NCI-H2081 (cell line): ENCODE measurements around the gene DIPK1A.
A peak's percentile ranks its signal among the peaks of the same experiment; 100 is the strongest.

Experiments used
- DNase-seq, 2 experiments: peaks; one replicate each; lab custom pipeline; 2025; lab: John Stamatoyannopoulos, UW

DIPK1A gene

GRCh38 chr1:92839442-92839841, 121.8 kb downstream of the DIPK1A start:
- no peak for DNase-seq

- DNase-seq: no peak
Measured at GRCh38 chr1:92838519-92838918, 122.7 kb downstream of the DIPK1A start.

- no peak for DNase-seq
Measured at GRCh38 chr1:92837062-92837461, 124.2 kb downstream of the DIPK1A start.

- DNase-seq: no peak
Measured at GRCh38 chr1:92834617-92835016, 126.6 kb downstream of the DIPK1A start.

GRCh38 chr1:92833840-92834239, 127.4 kb downstream of the DIPK1A start:
- no peak for DNase-seq

GRCh38 chr1:92832537-92833114, 128.6 kb downstream of the DIPK1A start:
- peak in 1 of 2 experiments; percentile 24 for DNase-seq

- peak; percentile 95 for DNase-seq
Measured at GRCh38 chr1:92831762-92832536, 129.3 kb downstream of the DIPK1A start, which contains the start of gene RPL5. Gene RPL5 (plus strand): TSS chr1:92832040. CDS start chr1:92832115, 75 bp downstream.

GRCh38 chr1:92831368-92831761, 129.9 kb downstream of the DIPK1A start:
- no peak for DNase-seq

GRCh38 chr1:92826792-92827191, 134.5 kb downstream of the DIPK1A start:
- no peak for DNase-seq

- no peak for DNase-seq
Measured at GRCh38 chr1:92822879-92823278, 138.4 kb downstream of the DIPK1A start.

- no peak for DNase-seq
Measured at GRCh38 chr1:92820551-92820950, 140.7 kb downstream of the DIPK1A start.

- DNase-seq: no peak
Measured at GRCh38 chr1:92820024-92820423, 141.2 kb downstream of the DIPK1A start.

GRCh38 chr1:92817986-92818764, 143.1 kb downstream of the DIPK1A start:
- no peak for DNase-seq

GRCh38 chr1:92817137-92817697, 144.0 kb downstream of the DIPK1A start:
- DNase-seq: no peak

- DNase-seq: no peak
Measured at GRCh38 chr1:92816732-92817131, 144.5 kb downstream of the DIPK1A start.

GRCh38 chr1:92808381-92808780, 152.9 kb downstream of the DIPK1A start:
- DNase-seq: no peak

- DNase-seq: no peak
Measured at GRCh38 chr1:92805216-92805615, 156.0 kb downstream of the DIPK1A start.

- no peak for DNase-seq
Measured at GRCh38 chr1:92804721-92805201, 156.5 kb downstream of the DIPK1A start.

- no peak for DNase-seq
Measured at GRCh38 chr1:92803140-92803887, 157.9 kb downstream of the DIPK1A start.

- DNase-seq: no peak
Measured at GRCh38 chr1:92797961-92798360, 163.3 kb downstream of the DIPK1A start.

GRCh38 chr1:92797297-92797696, 164.0 kb downstream of the DIPK1A start:
- DNase-seq: no peak

- DNase-seq: no peak
Measured at GRCh38 chr1:92795166-92795565, 166.1 kb downstream of the DIPK1A start.
